ENCODE data around the gene PRADC1. TPM values are rescaled to one million over a fixed set of nuclear protein-coding genes. Genes with fewer than 3 reads are reported as not detected.

PRADC1 gene
- total RNA-seq, 1 donor from 2014 or later = 3.9 TPM

DNA sequence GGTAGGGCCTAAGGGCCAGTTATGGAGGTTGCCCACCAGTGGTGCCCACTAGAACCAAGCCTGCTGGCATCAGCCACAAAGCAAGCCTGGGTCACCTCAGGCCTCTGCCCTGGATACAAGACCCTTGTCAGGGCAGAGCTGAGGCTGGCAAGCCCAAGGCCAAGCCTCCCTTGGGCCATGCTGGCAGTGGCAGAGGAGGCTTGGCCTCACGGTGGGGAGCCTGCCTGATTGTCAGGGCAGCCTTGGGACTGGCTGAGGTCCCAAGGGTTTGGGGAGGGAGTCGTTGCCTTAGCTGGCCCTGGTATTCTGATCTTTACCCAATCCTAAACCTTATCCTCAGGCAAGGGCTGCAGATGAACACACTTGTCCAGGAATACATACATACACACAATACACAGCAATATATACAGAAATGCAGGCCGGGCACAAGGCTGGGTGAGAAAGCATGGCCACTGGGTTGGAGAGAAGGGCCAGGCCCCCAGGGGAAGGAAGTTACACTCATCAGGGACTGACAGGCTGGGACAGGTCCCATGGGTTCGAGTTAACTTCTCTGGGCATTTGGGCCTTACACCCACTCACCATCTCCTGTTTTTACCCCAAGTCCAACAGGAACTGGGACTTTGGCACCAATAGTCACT, 22.1 kb upstream of the PRADC1 start:
- H3K27me3 ChIP-seq = no peaks in the 10 kb centered on the region
- peaks cover 22% of the 10 kb centered on the region for H3K36me3 Mint-ChIP-seq
- TF ChIP-seq EZH2 (IDR thresholded peaks at IDR 0.05) (no peak), EZH2phosphoT487 (IDR thresholded peaks at IDR 0.05) (no peak), CTCF (IDR thresholded peaks at IDR 0.05) (no peak)
- no peak overlapping the region for H3K27ac ChIP-seq
- no peak overlapping the region for H2AFZ ChIP-seq (replicated peaks)
- H3F3A ChIP-seq (ENCODE audit: low read depth) = peaks cover 19% of the 10 kb centered on the region
- H3K9ac ChIP-seq = no peak overlapping the region
- H3K4me3 ChIP-seq = no peak overlapping the region
- no peaks in the 10 kb centered on the region for H3K9me3 Mint-ChIP-seq
- H3K27me3 Mint-ChIP-seq (ENCODE audit: insufficient read depth, low read depth) = no peaks in the 10 kb centered on the region
- H3K27ac Mint-ChIP-seq = no peak overlapping the region
- H3K4me2 ChIP-seq = no peak overlapping the region
- H3K4me1 Mint-ChIP-seq = no peaks in the 10 kb centered on the region
- peaks cover 10% of the 10 kb centered on the region for H3K4me1 ChIP-seq
- H4K20me1 ChIP-seq (ENCODE audit: low read depth) = peaks cover 36% of the 10 kb centered on the region
- no peak for DNase-seq (ENCODE audit: low spot score)
- no peaks in the 10 kb centered on the region for H3K9me3 ChIP-seq (ENCODE audit: low read depth)
- H3K36me3 ChIP-seq = no peaks in the 10 kb centered on the region
- no peaks in the 10 kb centered on the region for H3K79me2 ChIP-seq (ENCODE audit: low read depth)
- H3K4me3 Mint-ChIP-seq = no peak overlapping the region

GRCh38 chr2:73254343-73255006, 21.4 kb upstream of the PRADC1 start:
- Mint-ChIP-seq H3K36me3 (peaks cover 28% of the 10 kb centered on the region), H3K27ac (no peak overlapping the region), H3K9me3 (no peaks in the 10 kb centered on the region), H3K4me1 (no peaks in the 10 kb centered on the region), H3K4me3 (no peak overlapping the region), H3K27me3 (ENCODE audit: insufficient read depth, low read depth) (no peaks in the 10 kb centered on the region)
- Histone ChIP-seq H3K4me2 (no peak overlapping the region), H3K4me3 (no peak overlapping the region), H4K20me1 (ENCODE audit: low read depth) (peaks cover 39% of the 10 kb centered on the region), H3K27ac (no peak overlapping the region), H3K9ac (no peak overlapping the region), H3K36me3 (no peaks in the 10 kb centered on the region), H3K79me2 (ENCODE audit: low read depth) (no peaks in the 10 kb centered on the region), H3K27me3 (no peaks in the 10 kb centered on the region), H2AFZ (replicated peaks) (no peak overlapping the region), H3K4me1 (peaks cover 10% of the 10 kb centered on the region), H3K9me3 (ENCODE audit: low read depth) (no peaks in the 10 kb centered on the region), H3F3A (ENCODE audit: low read depth) (peaks cover 19% of the 10 kb centered on the region)
- DNase-seq (ENCODE audit: low spot score) = no peak
- TF ChIP-seq EZH2 (IDR thresholded peaks at IDR 0.05) (no peak), CTCF (IDR thresholded peaks at IDR 0.05) (no peak), EZH2phosphoT487 (IDR thresholded peaks at IDR 0.05) (no peak)

GRCh38 chr2:73253901-73254300, 20.9 kb upstream of the PRADC1 start:
- Mint-ChIP-seq H3K4me3 (no peak overlapping the region), H3K27me3 (ENCODE audit: insufficient read depth, low read depth) (no peaks in the 10 kb centered on the region), H3K27ac (no peak overlapping the region), H3K36me3 (peaks cover 32% of the 10 kb centered on the region), H3K9me3 (no peaks in the 10 kb centered on the region), H3K4me1 (no peaks in the 10 kb centered on the region)
- TF ChIP-seq CTCF (IDR thresholded peaks at IDR 0.05) (no peak), EZH2 (IDR thresholded peaks at IDR 0.05) (no peak), EZH2phosphoT487 (IDR thresholded peaks at IDR 0.05) (no peak)
- DNase-seq (ENCODE audit: low spot score) = no peak
- H3K27me3 ChIP-seq = no peaks in the 10 kb centered on the region
- peaks cover under 1% of the 10 kb centered on the region for H3K36me3 ChIP-seq
- no peak overlapping the region for H3K9ac ChIP-seq
- peaks cover 19% of the 10 kb centered on the region for H3F3A ChIP-seq (ENCODE audit: low read depth)
- no peak overlapping the region for H3K4me3 ChIP-seq
- H4K20me1 ChIP-seq (ENCODE audit: low read depth) = peaks cover 39% of the 10 kb centered on the region
- H3K4me1 ChIP-seq = peaks cover 10% of the 10 kb centered on the region
- H3K9me3 ChIP-seq (ENCODE audit: low read depth) = no peaks in the 10 kb centered on the region
- no peaks in the 10 kb centered on the region for H3K79me2 ChIP-seq (ENCODE audit: low read depth)
- H2AFZ ChIP-seq (replicated peaks) = no peak overlapping the region
- no peak overlapping the region for H3K4me2 ChIP-seq
- H3K27ac ChIP-seq = no peak overlapping the region
